ENCODE results near the gene DUSP1.
"Not testable (repeated sequence)": the region's sequence is repeated elsewhere in the genome, so short reads cannot be mapped to it uniquely, and the experiment has no call there.

DNA sequence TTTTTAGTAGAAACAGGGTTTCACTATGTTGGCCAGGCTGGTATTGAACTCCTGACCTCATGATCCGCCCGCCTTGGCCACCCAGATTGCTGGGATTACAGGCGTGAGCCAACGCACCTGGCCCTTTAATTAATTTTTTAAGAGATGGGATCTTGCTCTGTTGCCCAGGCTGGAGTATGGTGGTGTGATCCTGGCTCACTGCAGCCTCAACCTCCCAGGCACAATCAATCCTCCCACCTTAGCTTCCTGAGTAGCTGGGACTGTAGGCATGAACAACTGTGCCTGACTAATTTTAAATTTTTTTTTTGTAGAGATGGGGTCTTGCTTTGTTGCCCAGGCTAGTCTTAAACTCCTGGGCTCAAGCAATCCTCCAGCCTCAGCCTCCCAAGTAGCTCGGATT lies 12.3 kb upstream of the DUSP1 start:
- TF ChIP-seq CTCF (IDR thresholded peaks at IDR 0.05); EP300 (IDR thresholded peaks at IDR 0.05; ENCODE audit: low read depth); POLR2A (IDR thresholded peaks at IDR 0.05); POLR2AphosphoS5 (IDR thresholded peaks at IDR 0.05): not testable (repeated sequence)

Data from transverse colon (tissue), 4 donors.